ENCODE measurements around the gene JADE3. TPM values are rescaled to one million over a fixed set of nuclear protein-coding genes. Genes with fewer than 3 reads are reported as not detected.

Gene JADE3
- total RNA-seq, 1 experiment from 2014 or later, result 20.2 TPM

DNA sequence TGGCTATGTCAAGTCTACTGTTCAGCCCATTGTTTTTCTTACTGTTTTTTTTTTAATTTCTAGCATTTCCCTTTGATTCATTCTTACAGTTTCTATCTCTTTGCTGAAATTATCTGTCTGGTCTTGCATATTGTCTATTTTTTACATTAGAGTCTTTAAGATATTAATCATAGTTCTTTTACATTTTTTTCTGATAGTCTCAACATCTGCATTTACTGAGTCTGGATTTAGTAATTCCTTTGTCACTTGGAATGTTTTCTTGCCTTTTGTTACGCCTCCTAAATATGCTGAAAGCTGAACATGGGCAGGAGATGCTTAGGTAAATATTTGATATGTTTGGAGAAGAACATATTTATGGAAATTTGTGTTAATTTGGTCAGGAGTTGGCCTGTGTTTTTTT lies 10.4 kb downstream of the JADE3 start:
- no CpG with 5 or more reads among the region's 1 CpG for WGBS (ENCODE audit: extremely low coverage, insufficient read length, low lambda C conversion rate)
- no peak overlapping the region for H2BK15ac ChIP-seq (ENCODE audit: low read depth, low read length)
- H3K27ac Mint-ChIP-seq, result no peak overlapping the region; a peak in 1 of 7 replicates

More for the DNA sequence above, 10.4 kb downstream of the JADE3 start:
- Histone ChIP-seq H4K5ac (ENCODE audit: insufficient read length, low read depth, low read length) (no peak overlapping the region), H2AK5ac (ENCODE audit: insufficient read length, low read length) (no peak overlapping the region), H3K4me1 (ENCODE audit: insufficient read depth, low read length) (no peaks in the 10 kb centered on the region; the same call in 1 of the 2 replicates), H2AFZ (ENCODE audit: low read length) (no peak overlapping the region), H4K8ac (replicated peaks; ENCODE audit: insufficient read length, low read depth, low read length) (no peak overlapping the region), H3K4me2 (ENCODE audit: insufficient read depth, insufficient read length, low read length) (no peak overlapping the region), H3T11ph (ENCODE audit: low read length) (no peak overlapping the region), H3K27ac (ENCODE audit: insufficient read length, low read depth, low read length) (no peak overlapping the region), H3K79me2 (ENCODE audit: insufficient read depth, low read length) (peaks cover 5% of the 10 kb centered on the region; the same call in 1 of the 2 replicates), H3K9me3 (ENCODE audit: control insufficient read depth, low read depth, low read length) (peaks cover 16% of the 10 kb centered on the region), H3K23me2 (ENCODE audit: insufficient read length, low read depth, low read length, poor library complexity, severe bottlenecking) (no peaks in the 10 kb centered on the region), H3K9ac (ENCODE audit: extremely low read depth, insufficient read length, low read length) (no peak overlapping the region), H2BK12ac (ENCODE audit: insufficient read length, low read depth, low read length) (no peak overlapping the region), H3K56ac (ENCODE audit: insufficient read length, low read depth, low read length) (no peak overlapping the region), H2BK20ac (ENCODE audit: low read depth, low read length, poor library complexity, severe bottlenecking) (no peak overlapping the region), H3K18ac (ENCODE audit: insufficient read length, low read depth, low read length) (no peak overlapping the region), H2BK5ac (ENCODE audit: insufficient read length, low read length) (no peak overlapping the region), H2BK120ac (ENCODE audit: low read depth, low read length, poor library complexity, severe bottlenecking) (no peak overlapping the region), H3K4ac (ENCODE audit: low read depth, low read length) (no peak overlapping the region), H4K20me1 (ENCODE audit: control insufficient read depth, insufficient read depth, insufficient read length) (no peaks in the 10 kb centered on the region), H3K23ac (ENCODE audit: insufficient read length, low read depth, low read length) (no peak overlapping the region), H4K91ac (ENCODE audit: insufficient read length, low read depth, low read length) (no peak overlapping the region), H3K79me1 (ENCODE audit: insufficient read depth, low read depth, low read length, poor library complexity, severe bottlenecking) (peaks cover 4% of the 10 kb centered on the region), H3K27me3 (ENCODE audit: insufficient read depth, low read length) (no peaks in the 10 kb centered on the region), H3K14ac (ENCODE audit: insufficient read depth, low read length) (no peak overlapping the region)
- Mint-ChIP-seq H3K36me3 (ENCODE audit: insufficient read depth in 1 of 3, low read depth in 3 of 3) (peaks cover 17 to 26% (median 18%) of the 10 kb centered on the region in 3 experiments), H3K27me3 (ENCODE audit: low read depth) (no peaks in the 10 kb centered on the region), H3K4me1 (peaks cover 18 to 23% of the 10 kb centered on the region in 2 experiments; a peak in 3 of 4 replicates), H3K9me3 (peaks cover 61 to 80% of the 10 kb centered on the region in 2 experiments), H3K4me3 (no peak overlapping the region)
- no peak for TF ChIP-seq CTCF (conservative IDR thresholded peaks at IDR 0.05)
- no peak for DNase-seq

Data from H9 (cell line).